H54 (cell line): ENCODE measurements around the gene ZNF48.
A peak's percentile ranks its signal among the peaks of the same experiment; 100 is the strongest.

Experiments used
- DNase-seq: peaks from one replicate; pipeline ENCODE4 v3.0.0; 2011; ENCODE audit warnings: low spot score, mixed read lengths; ENCODE audit not compliant: insufficient read length
- FAIRE-seq: peaks from 3 replicates; lab custom pipeline; 2011; peaks lifted over from hg19 to GRCh38; lab: Jason Lieb, UNC
- POLR2A ChIP-seq: IDR thresholded peaks from 2 replicates; pipeline ENCODE4 v1.6.1; 2011; ENCODE audit warnings: low read depth, mild to moderate bottlenecking, low read length

ZNF48 gene

GRCh38 chr16:30416624-30417528 lies 21.7 kb downstream of the ZNF48 start:
- no peak for TF ChIP-seq POLR2A
- no peak for DNase-seq
- no peak for FAIRE-seq

GRCh38 chr16:30417529-30418349 lies 22.5 kb downstream of the ZNF48 start:
- DNase-seq = no peak
- no peak for TF ChIP-seq POLR2A
- FAIRE-seq = no peak

GRCh38 chr16:30418350-30419181 lies 23.3 kb downstream of the ZNF48 start:
- TF ChIP-seq POLR2A = no peak
- DNase-seq (no peak), FAIRE-seq (no peak)

GRCh38 chr16:30421010-30421409 lies 25.8 kb downstream of the ZNF48 start:
- TF ChIP-seq POLR2A = no peak
- FAIRE-seq (no peak), DNase-seq (no peak)

GRCh38 chr16:30428055-30428454 lies 32.8 kb downstream of the ZNF48 start:
- DNase-seq (no peak), FAIRE-seq (no peak)
- TF ChIP-seq POLR2A = no peak

GRCh38 chr16:30429418-30429677 lies 34.1 kb downstream of the ZNF48 start:
- no peak for TF ChIP-seq POLR2A
- DNase-seq (no peak), FAIRE-seq (no peak)

- DNase-seq (peak; percentile 93), FAIRE-seq (peak; percentile 84)
- peak; percentile 25; the same call in 1 of the 2 replicates for TF ChIP-seq POLR2A
These were observed 34.6 kb downstream of the ZNF48 start, which contains the start of gene DCTPP1 for GRCh38 chr16:30429678-30430427. TSS of gene DCTPP1 (minus strand) at chr16:30430030. CDS start at chr16:30429980, 50 bp downstream.

GRCh38 chr16:30430428-30430970 lies 35.3 kb downstream of the ZNF48 start:
- FAIRE-seq (no peak), DNase-seq (no peak)
- TF ChIP-seq POLR2A = no peak

GRCh38 chr16:30434852-30435251 lies 39.6 kb downstream of the ZNF48 start:
- FAIRE-seq = no peak
- DNase-seq = no peak
- no peak for TF ChIP-seq POLR2A

- DNase-seq = no peak
- FAIRE-seq = no peak
- no peak for TF ChIP-seq POLR2A
These were observed 42.4 kb downstream of the ZNF48 start for GRCh38 chr16:30437511-30438046.

GRCh38 chr16:30438835-30439234 lies 43.6 kb downstream of the ZNF48 start:
- DNase-seq (no peak), FAIRE-seq (no peak)
- TF ChIP-seq POLR2A = no peak

- no peak for FAIRE-seq
- no peak for DNase-seq
- TF ChIP-seq POLR2A = no peak
These were observed 44.6 kb downstream of the ZNF48 start for GRCh38 chr16:30439720-30440348.

- no peak for TF ChIP-seq POLR2A
- FAIRE-seq (no peak), DNase-seq (no peak)
These were observed 48.4 kb downstream of the ZNF48 start for GRCh38 chr16:30443631-30444030.
